ENCODE results near the gene SEC16A. TPM values are rescaled to one million over a fixed set of nuclear protein-coding genes. Genes with fewer than 3 reads are reported as not detected.

Gene SEC16A
- total and polyA plus RNA-seq, 2 donors (not counting 3 experiments of a cell fraction or from before 2014, with no cell fraction given) = 34.5 to 80.6 TPM

- Histone ChIP-seq H3K9ac (replicated peaks; ENCODE audit: extremely low read depth, insufficient read depth, low read length) (no peak overlapping the region), H3K9me1 (replicated peaks; ENCODE audit: control insufficient read depth, extremely low read depth, insufficient read depth, low read length) (no peaks in the 10 kb centered on the region), H3K79me2 (ENCODE audit: control insufficient read depth, insufficient read depth, low read length) (peaks cover 25% of the 10 kb centered on the region), H3K27me3 (ENCODE audit: control insufficient read depth in 2 of 2, insufficient read depth in 2 of 2, low read length in 2 of 2) (no peaks in the 10 kb centered on the region), H3K4me1 (ENCODE audit: control insufficient read depth, extremely low read depth, insufficient read depth, low read length) (peaks cover 9% of the 10 kb centered on the region), H4K20me1 (replicated peaks; ENCODE audit: control insufficient read depth, extremely low read depth, insufficient read depth, low read length) (no peaks in the 10 kb centered on the region), H3K4me3 (replicated peaks in 1 of 3; ENCODE audit: insufficient read depth in 1 of 3, low read depth in 1 of 3, low read length in 3 of 3) (no peak overlapping the region), H3K9me3 (replicated peaks; ENCODE audit: control insufficient read depth, insufficient read depth, low read length) (no peaks in the 10 kb centered on the region), H2AFZ (ENCODE audit: low read depth, low read length) (no peak overlapping the region), H3K4me2 (ENCODE audit: insufficient read depth, low read length) (no peak overlapping the region), H3K27ac (ENCODE audit: insufficient read depth, low read depth, low read length) (no peak overlapping the region), H3K36me3 (ENCODE audit: control insufficient read depth in 2 of 2, extremely low read depth in 1 of 2, insufficient read depth in 2 of 2, low read length in 2 of 2) (peaks cover 42 to 94% of the 10 kb centered on the region in 2 experiments)
- intact Hi-C loops (cut with micrococcal nuclease) (no loop called here), dilution Hi-C loops (cut with MboI; ENCODE audit: extremely low pct_ligation_motif_present, low sequenced_read_pairs) (no loop called here)
- DNase-seq (ENCODE audit: low read depth, low spot score) (no peak), FAIRE-seq (no peak)
- no TSS peak for BruUV-seq (replicated peaks)
- ChIA-PET CTCF (no interaction called here), POLR2A (no interaction called here)
- TF ChIP-seq JUN (IDR thresholded peaks at IDR 0.05; ENCODE audit: borderline replicate concordance, insufficient read depth, insufficient read length, low read depth) = no peak
- TF ChIP-seq CTCF (IDR thresholded peaks at IDR 0.05; ENCODE audit: extremely low read depth in 1 of 2, insufficient read depth in 1 of 2, low read depth in 1 of 2, low read length in 2 of 2) = no peak
- no peak for TF ChIP-seq POLR2AphosphoS5 (IDR thresholded peaks at IDR 0.05; ENCODE audit: insufficient read depth, low read depth, low read length)
- TF ChIP-seq MYC (IDR thresholded peaks at IDR 0.05; ENCODE audit: low read depth, low read length) = no peak
- TF ChIP-seq EZH2 (IDR thresholded peaks at IDR 0.05; ENCODE audit: borderline replicate concordance, low read depth, low read length, severe bottlenecking) = no peak
- TF ChIP-seq POLR2A (IDR thresholded peaks at IDR 0.05; ENCODE audit: low read depth, low read length) = no peak
- TF ChIP-seq FOS (IDR thresholded peaks at IDR 0.05; ENCODE audit: borderline replicate concordance, insufficient read depth, low read length) = no peak
- TF ChIP-seq, protein P1, sequence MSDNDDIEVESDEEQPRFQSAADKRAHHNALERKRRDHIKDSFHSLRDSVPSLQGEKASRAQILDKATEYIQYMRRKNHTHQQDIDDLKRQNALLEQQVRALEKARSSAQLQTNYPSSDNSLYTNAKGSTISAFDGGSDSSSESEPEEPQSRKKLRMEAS (IDR thresholded peaks at IDR 0.05; ENCODE audit: insufficient read depth, insufficient read length) = no peak
- TF ChIP-seq GATA2 (IDR thresholded peaks at IDR 0.05; ENCODE audit: insufficient read depth, insufficient read length, low read depth, low read length) = no peak
Measured at GRCh38 chr9:136506425-136506824, 23.6 kb upstream of the SEC16A start.

All from endothelial cell of umbilical vein (primary cell).